Measurements from ENCODE around the gene MBTD1. TPM values are rescaled to one million over a fixed set of nuclear protein-coding genes. Genes with fewer than 3 reads are reported as not detected.

MBTD1 gene
- total and polyA plus RNA-seq, 10 of the 15 experiments (the other 5 are each of a cell fraction or from before 2014, with no cell fraction given), result 1.3 to 16.7 (median 9.5) TPM

DNA sequence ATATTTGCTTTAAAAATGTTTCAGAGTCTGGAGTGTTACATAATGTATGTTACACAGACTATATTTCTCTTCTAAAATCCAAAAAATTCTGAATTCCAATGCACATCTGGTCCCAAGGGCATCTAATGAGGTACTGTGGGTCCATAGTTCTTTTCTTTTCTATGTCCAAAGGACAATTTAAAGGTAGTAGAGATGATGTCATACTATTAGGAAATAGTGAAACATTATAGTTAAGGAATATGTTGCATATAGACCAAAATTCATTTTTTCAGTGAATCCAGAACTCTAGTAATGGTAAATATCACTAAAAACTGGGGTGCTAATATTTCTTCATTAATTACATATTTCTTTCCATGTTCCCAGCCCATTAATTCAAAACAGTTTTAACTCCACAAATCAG, 70.7 kb downstream of the MBTD1 start:
- no peak for ATAC-seq
- peaks cover 2 to 23% of the 10 kb centered on the region in 2 experiments for H3K36me3 ChIP-seq (ENCODE audit: control insufficient read depth in 2 of 2, insufficient read depth in 2 of 2, low read length in 1 of 2)
- no peaks in the 10 kb centered on the region for H3K4me1 ChIP-seq (ENCODE audit: control insufficient read depth, insufficient read depth, low read length)
- no peak overlapping the region for H3K4me2 ChIP-seq (ENCODE audit: control insufficient read depth, insufficient read depth)
- H4K20me1 ChIP-seq (ENCODE audit: control insufficient read depth, insufficient read depth), result no peaks in the 10 kb centered on the region
- TF ChIP-seq ATF7 (IDR thresholded peaks at IDR 0.05; ENCODE audit: low read depth) (0 out of 2 replicates have a peak, but pooled peaks have one; percentile 24), SRF (IDR thresholded peaks at IDR 0.05; ENCODE audit: low read depth in 2 of 2, low read length in 2 of 2) (no peak)
- no peak overlapping the region for H3K4me3 ChIP-seq
- CTCF ChIA-PET, result no interaction called here
- RAD21 ChIA-PET (ENCODE audit: unreplicated experiment), result no interaction called here
- H3K27me3 ChIP-seq (replicated peaks in 1 of 2; ENCODE audit: control insufficient read depth in 2 of 2, insufficient read depth in 2 of 2, low read length in 1 of 2), result no peaks in the 10 kb centered on the region
- DNase-seq (ENCODE audit: low read depth, low spot score), result no peak
- intact Hi-C loops (cut with micrococcal nuclease; ENCODE audit: unreplicated experiment) (no loop called here), in situ Hi-C loops (cut with MboI) (loop anchor here (10.0 kb wide), 1 partner anchor 346 kb away; no protein-coding TSS in a partner anchor)
- no peak for FAIRE-seq
- no peaks in the 10 kb centered on the region for H3K9me3 ChIP-seq (replicated peaks; ENCODE audit: control insufficient read depth, insufficient read depth, low read length)
- no peak overlapping the region for H2AFZ ChIP-seq (ENCODE audit: control insufficient read depth, low read depth, low read length)
- no TSS peak for BruUV-seq (replicated peaks)
- H3K9ac ChIP-seq (ENCODE audit: control insufficient read depth, insufficient read depth, low read length), result no peak overlapping the region
- SMC1A ChIA-PET (ENCODE audit: uncharacterized antibody, unreplicated experiment), result no interaction called here
- no peaks in the 10 kb centered on the region for H3K79me2 ChIP-seq (ENCODE audit: control insufficient read depth, insufficient read depth, low read length)
- H3K27ac ChIP-seq (ENCODE audit: control insufficient read depth, insufficient read depth), result no peak overlapping the region
- POLR2A ChIA-PET, result no interaction called here

GRCh38 chr17:51188271-51188833, 71.5 kb downstream of the MBTD1 start:
- CTCF ChIA-PET, result interaction anchor here (0.7 kb wide), 2 partner anchors 70 to 356 kb away, joined by 3 read pairs; no protein-coding TSS in a partner anchor
- in situ Hi-C loops (cut with MboI), result loop anchor here (10.0 kb wide), 1 partner anchor 346 kb away; no protein-coding TSS in a partner anchor

More at GRCh38 chr17:51188271-51188833, 71.5 kb downstream of the MBTD1 start:
- no peak overlapping the region for H3K4me2 ChIP-seq (ENCODE audit: control insufficient read depth, insufficient read depth)
- ChIA-PET RAD21 (ENCODE audit: unreplicated experiment) (no interaction called here), SMC1A (ENCODE audit: uncharacterized antibody, unreplicated experiment) (interaction anchor here (0.7 kb wide), 1 partner anchor 188 kb away, joined by 3 read pairs; no protein-coding TSS in a partner anchor), POLR2A (interaction anchor here (0.5 kb wide), 2 partner anchors 12 to 24 kb away, joined by 5 read pairs; no protein-coding TSS in a partner anchor)
- no peak for DNase-seq (ENCODE audit: low read depth, low spot score)
- H2AFZ ChIP-seq (ENCODE audit: control insufficient read depth, low read depth, low read length), result no peak overlapping the region
- no peak for FAIRE-seq
- no peak overlapping the region for H3K9ac ChIP-seq (ENCODE audit: control insufficient read depth, insufficient read depth, low read length)
- no peaks in the 10 kb centered on the region for H4K20me1 ChIP-seq (ENCODE audit: control insufficient read depth, insufficient read depth)
- intact Hi-C loops (cut with micrococcal nuclease; ENCODE audit: unreplicated experiment), result no loop called here
- ATAC-seq, result no peak
- no peaks in the 10 kb centered on the region for H3K4me1 ChIP-seq (ENCODE audit: control insufficient read depth, insufficient read depth, low read length)
- H3K79me2 ChIP-seq (ENCODE audit: control insufficient read depth, insufficient read depth, low read length), result no peaks in the 10 kb centered on the region
- H3K27ac ChIP-seq (ENCODE audit: control insufficient read depth, insufficient read depth), result no peak overlapping the region
- H3K4me3 ChIP-seq, result no peak overlapping the region
- H3K9me3 ChIP-seq (replicated peaks; ENCODE audit: control insufficient read depth, insufficient read depth, low read length), result no peaks in the 10 kb centered on the region
- H3K36me3 ChIP-seq (ENCODE audit: control insufficient read depth in 2 of 2, insufficient read depth in 2 of 2, low read length in 1 of 2), result peaks cover 2 to 23% of the 10 kb centered on the region in 2 experiments
- no peaks in the 10 kb centered on the region for H3K27me3 ChIP-seq (replicated peaks in 1 of 2; ENCODE audit: control insufficient read depth in 2 of 2, insufficient read depth in 2 of 2, low read length in 1 of 2)
- TF ChIP-seq NBN (IDR thresholded peaks at IDR 0.05), result no peak
- no peak for TF ChIP-seq ZNF24 (IDR thresholded peaks at IDR 0.05)
- TF ChIP-seq, protein P1, sequence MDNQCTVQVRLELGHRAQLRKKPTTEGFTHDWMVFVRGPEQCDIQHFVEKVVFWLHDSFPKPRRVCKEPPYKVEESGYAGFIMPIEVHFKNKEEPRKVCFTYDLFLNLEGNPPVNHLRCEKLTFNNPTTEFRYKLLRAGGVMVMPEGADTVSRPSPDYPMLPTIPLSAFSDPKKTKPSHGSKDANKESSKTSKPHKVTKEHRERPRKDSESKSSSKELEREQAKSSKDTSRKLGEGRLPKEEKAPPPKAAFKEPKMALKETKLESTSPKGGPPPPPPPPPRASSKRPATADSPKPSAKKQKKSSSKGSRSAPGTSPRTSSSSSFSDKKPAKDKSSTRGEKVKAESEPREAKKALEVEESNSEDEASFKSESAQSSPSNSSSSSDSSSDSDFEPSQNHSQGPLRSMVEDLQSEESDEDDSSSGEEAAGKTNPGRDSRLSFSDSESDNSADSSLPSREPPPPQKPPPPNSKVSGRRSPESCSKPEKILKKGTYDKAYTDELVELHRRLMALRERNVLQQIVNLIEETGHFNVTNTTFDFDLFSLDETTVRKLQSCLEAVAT (IDR thresholded peaks at IDR 0.05), result no peak
- no peak for TF ChIP-seq RBBP5 (conservative IDR thresholded peaks at IDR 0.05)
- TF ChIP-seq BACH1 (IDR thresholded peaks at IDR 0.05; ENCODE audit: borderline replicate concordance), result no peak
- no peak for TF ChIP-seq ESRRA (IDR thresholded peaks at IDR 0.05; ENCODE audit: low read length)
- TF ChIP-seq RFX5 (IDR thresholded peaks at IDR 0.05; ENCODE audit: low read depth, low read length), result no peak
- no peak for TF ChIP-seq SMC3 (IDR thresholded peaks at IDR 0.05; ENCODE audit: borderline replicate concordance, low read length)
- no peak for TF ChIP-seq KDM1A (IDR thresholded peaks at IDR 0.05; ENCODE audit: borderline replicate concordance)
- TF ChIP-seq RAD51 (IDR thresholded peaks at IDR 0.05), result no peak
- TF ChIP-seq POLR2AphosphoS2 (IDR thresholded peaks at IDR 0.05; ENCODE audit: low read depth, low read length), result no peak
- no peak for TF ChIP-seq BHLHE40 (IDR thresholded peaks at IDR 0.05; ENCODE audit: borderline replicate concordance in 1 of 2, low read depth in 2 of 2, low read length in 1 of 2)
- no peak for TF ChIP-seq POLR2A (IDR thresholded peaks at IDR 0.05; ENCODE audit: low read depth, low read length)
- TF ChIP-seq RELA (IDR thresholded peaks at IDR 0.05; ENCODE audit: borderline replicate concordance, partially characterized antibody), result no peak
- TF ChIP-seq POLR2AphosphoS5 (IDR thresholded peaks at IDR 0.05; ENCODE audit: low read length), result no peak
- TF ChIP-seq ZBED1 (IDR thresholded peaks at IDR 0.05; ENCODE audit: borderline replicate concordance), result no peak
- BruUV-seq (replicated peaks), result no TSS peak
- 89% methylated on average over 6 of the region's 9 CpGs for WGBS (ENCODE audit: insufficient coverage, insufficient replicate concordance, low lambda C conversion rate, missing lambda C conversion rate)

Measured in GM12878 (cell line).